M059J (cell line): ENCODE results near the gene OR4M2. TPM values are rescaled to one million over a fixed set of nuclear protein-coding genes. Genes with fewer than 3 reads are reported as not detected.
"Not testable (repeated sequence)": the region's sequence is repeated elsewhere in the genome, so short reads cannot be mapped to it uniquely, and the experiment has no call there.

Experiments
- DNase-seq: peaks from one replicate; pipeline ENCODE4 v3.0.0-alpha.2; 2012; ENCODE audit warnings: low read depth
- total RNA-seq: library from RNA; depleted of rRNA; stranded (reverse); fragments of >200 nt; shearing (Covaris generic); gene quantifications from 2 replicates; pipeline ENCODE4 v1.2.3, GENCODE V29; 2014; rRNA removed

The OR4M2 gene
- total RNA-seq = not detected in 2 replicates

- not testable (repeated sequence) for DNase-seq
Measured at GRCh38 chr15:22080227-22080626, at the start of gene OR4M2. Gene OR4M2 (plus strand): TSS chr15:22080527. CDS start chr15:22080625, 98 bp downstream.

- DNase-seq = not testable (repeated sequence)
Measured at GRCh38 chr15:22069267-22069666, 11.1 kb upstream of the OR4M2 start.

- DNase-seq = not testable (repeated sequence)
Measured at GRCh38 chr15:22081386-22081785, 1.1 kb downstream of the OR4M2 start.

- not testable (repeated sequence) for DNase-seq
Measured at GRCh38 chr15:22098616-22099253, 18.4 kb downstream of the OR4M2 start.

GRCh38 chr15:22099289-22099891 is 19.1 kb downstream of the OR4M2 start:
- not testable (repeated sequence) for DNase-seq

GRCh38 chr15:22122033-22122432 is 41.7 kb downstream of the OR4M2 start:
- DNase-seq = not testable (repeated sequence)

Other genes starting within 250 kb of the OR4M2 start
- gene POTEB, start 202.8 kb upstream of the OR4M2 start, total RNA-seq = not detected in 2 replicates